HG03095 (cell line): ENCODE measurements around the gene ITGAE.
"Not testable (repeated sequence)": the region's sequence is repeated elsewhere in the genome, so short reads cannot be mapped to it uniquely, and the experiment has no call there.

ENCODE experiments used
- ATAC-seq: cut with Tn5 transposase; IDR thresholded peaks from one replicate; pipeline ENCODE4 v1.9.1; 2021; ENCODE audit warnings: moderate library complexity; ENCODE audit not compliant: unreplicated experiment

The ITGAE gene

GRCh38 chr17:3732210-3732621 lies 68.8 kb downstream of the ITGAE start:
- ATAC-seq = peak; percentile 73

- ATAC-seq = no peak
Observed at GRCh38 chr17:3730881-3731429, 70.0 kb downstream of the ITGAE start.

GRCh38 chr17:3729881-3730280 lies 71.1 kb downstream of the ITGAE start:
- no peak for ATAC-seq

- not testable (repeated sequence) for ATAC-seq
Observed at GRCh38 chr17:3728099-3728498, 72.9 kb downstream of the ITGAE start.

- ATAC-seq = no peak
Observed at GRCh38 chr17:3727041-3727440, 73.9 kb downstream of the ITGAE start.

GRCh38 chr17:3724378-3725077 lies 76.5 kb downstream of the ITGAE start:
- no peak for ATAC-seq

- ATAC-seq = peak; percentile 68
Observed at GRCh38 chr17:3723556-3724377, 77.2 kb downstream of the ITGAE start, which contains the start of gene HASPIN. Gene HASPIN (plus strand): TSS chr17:3723903. CDS start chr17:3723936, 33 bp downstream.

- no peak for ATAC-seq
Observed at GRCh38 chr17:3723188-3723555, 77.8 kb downstream of the ITGAE start.

GRCh38 chr17:3722716-3723115 lies 78.3 kb downstream of the ITGAE start:
- no peak for ATAC-seq

GRCh38 chr17:3719265-3719664 lies 81.7 kb downstream of the ITGAE start:
- ATAC-seq = no peak

GRCh38 chr17:3718201-3718600 lies 82.8 kb downstream of the ITGAE start:
- ATAC-seq = no peak

- ATAC-seq = no peak
Observed at GRCh38 chr17:3715296-3715695, 85.7 kb downstream of the ITGAE start.

GRCh38 chr17:3712811-3713463 lies 88.1 kb downstream of the ITGAE start:
- no peak for ATAC-seq

- ATAC-seq = peak; percentile 84
Observed at GRCh38 chr17:3710951-3711383, 90.0 kb downstream of the ITGAE start.

- ATAC-seq = no peak
Observed at GRCh38 chr17:3708366-3708765, 92.6 kb downstream of the ITGAE start.

- not testable (repeated sequence) for ATAC-seq
Observed at GRCh38 chr17:3705718-3705984, 95.3 kb downstream of the ITGAE start.

- no peak for ATAC-seq
Observed at GRCh38 chr17:3704931-3705717, 95.9 kb downstream of the ITGAE start.

- ATAC-seq = not testable (repeated sequence)
Observed at GRCh38 chr17:3702041-3702539, 98.9 kb downstream of the ITGAE start.

GRCh38 chr17:3699951-3700350 lies 101.0 kb downstream of the ITGAE start:
- no peak for ATAC-seq

GRCh38 chr17:3698139-3698538 lies 102.8 kb downstream of the ITGAE start:
- ATAC-seq = no peak

GRCh38 chr17:3697103-3697476 lies 103.9 kb downstream of the ITGAE start:
- no peak for ATAC-seq
